Psoas muscle (tissue), 8 donors: ENCODE results near the gene PASD1. TPM values are rescaled to one million over a fixed set of nuclear protein-coding genes. Genes with fewer than 3 reads are reported as not detected.

Source experiments
- ATAC-seq, 4 donors: fragments of 200-7000 bp; cut with Tn5 transposase; one replicate each; pipeline ENCODE4 v1.9.1; 2020; ENCODE audit warnings: moderate library complexity in 3 of 4, mild to moderate bottlenecking in 2 of 4
- DNase-seq, 2 donors: peaks; one replicate each; pipeline ENCODE4 v3.0.0-alpha.2; 2020
- H3K27ac ChIP-seq: fragments of 200-600 bp; one replicate; pipeline ENCODE4 v1.8.0; 2022
- H3K27me3 ChIP-seq, 3 donors: fragments of 200-600 bp in 1 of 3; one replicate each; pipeline versions ENCODE4 v1.6.1 to v1.8.0; 2013 to 2022; ENCODE audit warnings: low read length in 2 of 3, mild to moderate bottlenecking in 2 of 3, moderate library complexity in 1 of 3; ENCODE audit not compliant: insufficient read depth in 3 of 3
- H3K36me3 ChIP-seq, 2 donors: fragments of 200-600 bp in 1 of 2; one replicate each; pipeline versions ENCODE4 v1.6.1 to v1.8.0; 2013 to 2022; ENCODE audit warnings: low read depth in 1 of 2, mild to moderate bottlenecking in 1 of 2, moderate library complexity in 1 of 2; ENCODE audit not compliant: insufficient read depth in 1 of 2
- H3K4me1 ChIP-seq: fragments of 200-600 bp; one replicate; pipeline ENCODE4 v1.8.0; 2022
- H3K4me3 ChIP-seq: fragments of 200-600 bp; one replicate; pipeline ENCODE4 v1.8.0; 2022; ENCODE audit warnings: mild to moderate bottlenecking
- H3K9me3 ChIP-seq: fragments of 200-600 bp; one replicate; pipeline ENCODE4 v1.8.0; 2022
- WGBS, 3 donors: extraction: QIAGEN DNeasy Blood & Tissue Kit; methylation state at CpG; one replicate each; pipeline versions ENCODE4 v1.1.6 to v1.1.7; 2013; 5-methylcytosine and 5-hydroxymethylcytosine counted together
- intact Hi-C, 2 donors: fragments of 100-400 bp; cut with DNase I; formaldehyde crosslinking; loops; one replicate each; pipeline versions ENCODE4 v1.11.0 to v1.14.2; 2022
- polyA plus RNA-seq, 3 donors: library from polyadenylated mRNA; stranded (reverse); fragments of 200-250 nt; gene quantifications; one replicate each; pipeline ENCODE4 v1.2.3, GENCODE V29; 2013
- total RNA-seq, 4 donors: library from RNA; stranded (reverse); fragmentation: NEBNext Ultra II Directional in 2 of 4; extraction: Animal tissue kit (Norgen Biotek cat#: 25700) in 2 of 4; gene quantifications; one replicate each; pipeline versions ENCODE4 v1.2.1 to v1.2.4, GENCODE V29; 2021 to 2023
- TF ChIP-seq, protein P1 (sequence below): fragments of 200-600 bp; IDR thresholded peaks from one replicate; pipeline ENCODE4 v1.8.0; 2022; ENCODE audit warnings: antibody characterized with exemption
- donor health status: healthy with polysubstance abuse.
- donor health status: DM: no; HTN: no; CAD: no; lungs with moderate emphysema.
- donor health status: Bipolar disorder and iron deficiency.
- donor health status: healthy.
- donor health status: DM: yes; HTN: yes; CAD: no.
- donor health status: DM: no; HTN: no; CAD: no.
- donor health status: DM: no; HTN: no; CAD: no.
- donor health status: DM: yes; HTN: yes; CAD: no.

PASD1 gene
- total and polyA plus RNA-seq, 7 donors, result 0.01 TPM; not detected in 6

DNA sequence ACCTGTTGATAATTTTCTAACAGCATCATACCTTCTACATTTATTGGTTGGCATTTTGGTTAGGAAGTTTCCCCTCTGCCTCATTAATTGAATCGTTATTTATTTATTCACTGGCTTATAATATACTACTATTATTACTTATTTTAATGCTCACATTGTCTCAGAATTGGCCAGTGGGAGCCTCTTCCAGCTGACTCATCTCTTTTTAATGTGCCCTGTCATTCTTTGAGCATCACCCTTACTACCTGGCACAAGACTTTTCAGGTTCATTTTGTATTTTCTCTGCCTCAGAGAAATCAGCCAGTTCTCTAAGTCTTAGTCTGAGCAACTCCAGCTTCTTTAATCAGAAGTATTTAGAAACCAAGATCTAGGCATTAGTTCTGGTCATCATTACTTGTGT, 71.5 kb downstream of the PASD1 start:
- H3K36me3 ChIP-seq, result no peaks in the 10 kb centered on the region
- TF ChIP-seq, protein P1, sequence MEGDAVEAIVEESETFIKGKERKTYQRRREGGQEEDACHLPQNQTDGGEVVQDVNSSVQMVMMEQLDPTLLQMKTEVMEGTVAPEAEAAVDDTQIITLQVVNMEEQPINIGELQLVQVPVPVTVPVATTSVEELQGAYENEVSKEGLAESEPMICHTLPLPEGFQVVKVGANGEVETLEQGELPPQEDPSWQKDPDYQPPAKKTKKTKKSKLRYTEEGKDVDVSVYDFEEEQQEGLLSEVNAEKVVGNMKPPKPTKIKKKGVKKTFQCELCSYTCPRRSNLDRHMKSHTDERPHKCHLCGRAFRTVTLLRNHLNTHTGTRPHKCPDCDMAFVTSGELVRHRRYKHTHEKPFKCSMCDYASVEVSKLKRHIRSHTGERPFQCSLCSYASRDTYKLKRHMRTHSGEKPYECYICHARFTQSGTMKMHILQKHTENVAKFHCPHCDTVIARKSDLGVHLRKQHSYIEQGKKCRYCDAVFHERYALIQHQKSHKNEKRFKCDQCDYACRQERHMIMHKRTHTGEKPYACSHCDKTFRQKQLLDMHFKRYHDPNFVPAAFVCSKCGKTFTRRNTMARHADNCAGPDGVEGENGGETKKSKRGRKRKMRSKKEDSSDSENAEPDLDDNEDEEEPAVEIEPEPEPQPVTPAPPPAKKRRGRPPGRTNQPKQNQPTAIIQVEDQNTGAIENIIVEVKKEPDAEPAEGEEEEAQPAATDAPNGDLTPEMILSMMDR, result no peak
- H3K27me3 ChIP-seq, result peaks cover 0 to 3% (median 0%) of the 10 kb centered on the region in 3 donors
- DNase-seq, result no peak
- no peak for ATAC-seq
- WGBS, 3 donors, result 52 to 89% (median 87%) methylated on average over 1 of the region's 1 CpG
- no peaks in the 10 kb centered on the region for H3K9me3 ChIP-seq
- intact Hi-C loops, result no loop called here
- H3K4me1 ChIP-seq, result no peaks in the 10 kb centered on the region
- H3K27ac ChIP-seq, result no peak overlapping the region
- H3K4me3 ChIP-seq, result no peak overlapping the region

GRCh38 chrX:151641564-151641963, 78.1 kb downstream of the PASD1 start:
- Histone ChIP-seq H3K9me3 (no peaks in the 10 kb centered on the region), H3K36me3 (no peaks in the 10 kb centered on the region), H3K27ac (no peak overlapping the region), H3K4me1 (no peaks in the 10 kb centered on the region), H3K4me3 (no peak overlapping the region), H3K27me3 (peaks cover 0 to 3% (median 0%) of the 10 kb centered on the region in 3 donors)
- TF ChIP-seq, protein P1, result no peak
- 79 to 91% (median 84%) methylated on average over 11 of the region's 11 CpGs for WGBS, 3 donors
- intact Hi-C loops, result no loop called here
- DNase-seq (no peak), ATAC-seq (no peak)

GRCh38 chrX:151675121-151675746, 111.8 kb downstream of the PASD1 start:
- Histone ChIP-seq H3K27ac (no peak overlapping the region), H3K27me3 (no peaks in the 10 kb centered on the region), H3K36me3 (no peaks in the 10 kb centered on the region), H3K4me3 (no peak overlapping the region), H3K4me1 (no peaks in the 10 kb centered on the region), H3K9me3 (no peaks in the 10 kb centered on the region)
- WGBS, 3 donors, result 45 to 85% (median 56%) methylated on average over 5 to 6 of the region's 6 CpGs
- TF ChIP-seq, protein P1, result no peak
- intact Hi-C loops, result no loop called here
- ATAC-seq (no peak), DNase-seq (no peak)

DNA sequence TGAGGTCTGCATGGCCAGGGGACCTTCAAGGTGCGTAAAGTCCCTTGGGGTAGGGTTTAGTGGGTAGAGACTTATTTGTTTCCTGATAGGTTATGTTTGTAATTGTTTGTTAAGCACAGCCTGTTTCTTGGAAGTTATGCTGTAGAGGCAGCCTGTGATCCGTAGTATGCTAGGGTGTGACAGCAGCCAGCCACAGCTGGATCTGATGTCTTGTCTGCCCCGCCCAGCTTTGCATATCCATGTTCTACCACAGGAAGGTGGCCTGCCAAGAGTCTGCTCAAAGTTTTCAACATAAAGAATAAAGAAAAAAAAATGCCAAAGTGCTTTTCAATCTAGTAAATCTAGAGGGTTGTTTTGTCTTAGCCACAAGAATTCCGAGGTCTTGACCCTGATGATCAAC, 112.7 kb downstream of the PASD1 start:
- DNase-seq (no peak), ATAC-seq (no peak)
- 53 to 79% (median 72%) methylated on average over 4 of the region's 4 CpGs for WGBS, 3 donors
- Histone ChIP-seq H3K36me3 (no peaks in the 10 kb centered on the region), H3K9me3 (no peaks in the 10 kb centered on the region), H3K4me3 (no peak overlapping the region), H3K4me1 (no peaks in the 10 kb centered on the region), H3K27ac (no peak overlapping the region), H3K27me3 (no peaks in the 10 kb centered on the region)
- TF ChIP-seq, protein P1, result no peak
- intact Hi-C loops, result no loop called here
